SH-SY5Y (cell line): Measurements from ENCODE around the gene LSR.

Experiments
- GATA2 ChIP-seq: IDR thresholded peaks from 2 replicates; pipeline ENCODE4 v1.6.1; 2011; ENCODE audit warnings: mild to moderate bottlenecking, low read depth, low read length
- GATA3 ChIP-seq: IDR thresholded peaks from 2 replicates; pipeline ENCODE4 v1.6.1; 2011; ENCODE audit warnings: low read depth, mild to moderate bottlenecking, low read length, moderate library complexity

- no peak for TF ChIP-seq GATA3
- TF ChIP-seq GATA2, result no peak
These were observed 60.1 kb downstream of the LSR start for GRCh38 chr19:35308910-35309309.
